ENCODE measurements around the gene USP3. TPM values are rescaled to one million over a fixed set of nuclear protein-coding genes. Genes with fewer than 3 reads are reported as not detected.

The USP3 gene
- total RNA-seq, 1 experiment from 2014 or later, result 36.6 TPM

DNA sequence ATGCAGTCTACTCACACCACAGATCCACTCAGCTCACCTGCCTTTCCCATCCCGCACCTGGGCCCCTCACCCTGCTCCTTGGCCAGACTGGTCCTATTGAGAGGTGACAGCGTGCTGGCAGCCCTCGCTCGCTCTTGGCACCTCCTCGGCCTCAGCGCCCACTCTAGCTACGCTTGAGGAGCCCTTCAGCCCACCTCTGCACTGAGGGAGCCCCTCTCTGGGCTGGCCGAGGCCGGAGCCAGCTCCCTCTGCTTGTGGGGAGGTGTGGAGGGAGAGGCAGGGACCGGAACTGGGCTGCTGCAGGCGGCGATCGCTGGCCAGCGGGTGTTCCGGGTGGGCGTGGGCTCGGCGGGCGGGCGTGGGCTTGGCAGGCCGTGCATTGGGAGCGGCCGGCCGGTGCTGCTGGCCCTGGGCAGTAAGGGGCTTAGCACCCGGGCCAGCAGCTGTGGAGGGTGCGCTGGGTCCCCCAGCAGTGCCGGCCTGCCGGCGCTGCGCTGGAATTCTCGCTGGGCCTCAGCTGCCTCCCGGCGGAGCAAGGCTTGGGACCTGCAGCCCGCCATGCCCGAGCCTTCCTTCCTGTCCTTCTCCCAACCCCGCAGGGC lies 45.5 kb upstream of the USP3 start (continued):
- TF ChIP-seq, protein P1, sequence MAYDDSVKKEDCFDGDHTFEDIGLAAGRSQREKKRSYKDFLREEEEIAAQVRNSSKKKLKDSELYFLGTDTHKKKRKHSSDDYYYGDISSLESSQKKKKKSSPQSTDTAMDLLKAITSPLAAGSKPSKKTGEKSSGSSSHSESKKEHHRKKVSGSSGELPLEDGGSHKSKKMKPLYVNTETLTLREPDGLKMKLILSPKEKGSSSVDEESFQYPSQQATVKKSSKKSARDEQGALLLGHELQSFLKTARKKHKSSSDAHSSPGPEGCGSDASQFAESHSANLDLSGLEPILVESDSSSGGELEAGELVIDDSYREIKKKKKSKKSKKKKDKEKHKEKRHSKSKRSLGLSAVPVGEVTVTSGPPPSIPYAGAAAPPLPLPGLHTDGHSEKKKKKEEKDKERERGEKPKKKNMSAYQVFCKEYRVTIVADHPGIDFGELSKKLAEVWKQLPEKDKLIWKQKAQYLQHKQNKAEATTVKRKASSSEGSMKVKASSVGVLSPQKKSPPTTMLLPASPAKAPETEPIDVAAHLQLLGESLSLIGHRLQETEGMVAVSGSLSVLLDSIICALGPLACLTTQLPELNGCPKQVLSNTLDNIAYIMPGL (CRISPR knock-in tag; IDR thresholded peaks at IDR 0.05), result no peak
- TF ChIP-seq, protein P2, sequence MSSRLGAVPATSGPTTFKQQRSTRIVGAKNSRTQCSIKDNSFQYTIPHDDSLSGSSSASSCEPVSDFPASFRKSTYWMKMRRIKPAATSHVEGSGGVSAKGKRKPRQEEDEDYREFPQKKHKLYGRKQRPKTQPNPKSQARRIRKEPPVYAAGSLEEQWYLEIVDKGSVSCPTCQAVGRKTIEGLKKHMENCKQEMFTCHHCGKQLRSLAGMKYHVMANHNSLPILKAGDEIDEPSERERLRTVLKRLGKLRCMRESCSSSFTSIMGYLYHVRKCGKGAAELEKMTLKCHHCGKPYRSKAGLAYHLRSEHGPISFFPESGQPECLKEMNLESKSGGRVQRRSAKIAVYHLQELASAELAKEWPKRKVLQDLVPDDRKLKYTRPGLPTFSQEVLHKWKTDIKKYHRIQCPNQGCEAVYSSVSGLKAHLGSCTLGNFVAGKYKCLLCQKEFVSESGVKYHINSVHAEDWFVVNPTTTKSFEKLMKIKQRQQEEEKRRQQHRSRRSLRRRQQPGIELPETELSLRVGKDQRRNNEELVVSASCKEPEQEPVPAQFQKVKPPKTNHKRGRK (CRISPR knock-in tag; IDR thresholded peaks at IDR 0.05; ENCODE audit: borderline replicate concordance), result no peak
- no peak for TF ChIP-seq ZNF263 (CRISPR knock-in tag; IDR thresholded peaks at IDR 0.05; ENCODE audit: low read depth)
- TF ChIP-seq ZNF396 (CRISPR knock-in tag; IDR thresholded peaks at IDR 0.05; ENCODE audit: borderline replicate concordance), result no peak
- no peak for TF ChIP-seq GRHL2 (CRISPR knock-in tag; IDR thresholded peaks at IDR 0.05; ENCODE audit: insufficient replicate concordance, severe bottlenecking)

DNA sequence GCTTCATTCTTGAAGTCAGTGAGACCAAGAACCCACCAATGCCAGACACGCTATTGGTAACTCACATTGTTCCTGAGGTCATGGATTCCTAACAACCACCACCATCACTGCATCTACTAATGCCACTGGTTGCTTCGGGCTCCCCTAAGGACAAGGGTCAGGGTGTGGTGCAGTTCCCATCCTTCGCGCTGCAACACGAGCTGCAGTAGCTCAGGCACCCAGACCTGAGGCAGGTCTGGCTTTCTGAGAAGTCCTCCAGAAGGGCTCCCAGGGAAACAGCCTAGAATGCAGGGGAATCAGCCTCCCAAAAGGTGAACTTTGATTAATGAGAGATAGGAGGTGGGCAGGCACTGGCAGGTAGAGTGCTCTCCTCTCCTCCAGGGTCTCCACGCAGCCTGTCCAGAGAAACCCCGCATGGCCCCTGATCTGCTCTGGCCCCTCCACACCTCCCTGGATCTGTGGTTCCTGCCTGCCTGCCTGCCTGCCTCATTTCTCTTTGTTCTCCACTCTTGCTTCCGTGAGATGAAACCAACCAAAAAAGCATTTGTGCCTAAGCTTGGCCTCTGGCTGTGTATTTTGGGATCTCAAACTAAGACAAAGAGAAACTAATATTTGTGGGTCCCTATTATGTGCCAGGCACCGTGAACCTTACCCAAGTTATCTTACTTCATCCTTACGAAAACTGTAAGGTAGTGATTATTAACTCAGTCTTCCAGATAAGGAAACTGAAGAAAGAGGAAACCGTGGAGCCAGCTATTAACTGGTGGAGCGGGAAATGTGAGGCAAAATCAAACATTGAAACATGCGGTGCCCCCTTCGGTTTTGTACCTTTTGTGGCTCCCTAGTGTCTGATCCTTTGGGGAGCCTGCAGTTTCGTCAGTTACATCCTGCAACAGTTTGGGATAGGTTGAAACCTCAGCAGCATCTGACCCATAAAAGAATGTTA lies 43.9 kb upstream of the USP3 start:
- H3K27ac Mint-ChIP-seq, result no peak overlapping the region

DNA sequence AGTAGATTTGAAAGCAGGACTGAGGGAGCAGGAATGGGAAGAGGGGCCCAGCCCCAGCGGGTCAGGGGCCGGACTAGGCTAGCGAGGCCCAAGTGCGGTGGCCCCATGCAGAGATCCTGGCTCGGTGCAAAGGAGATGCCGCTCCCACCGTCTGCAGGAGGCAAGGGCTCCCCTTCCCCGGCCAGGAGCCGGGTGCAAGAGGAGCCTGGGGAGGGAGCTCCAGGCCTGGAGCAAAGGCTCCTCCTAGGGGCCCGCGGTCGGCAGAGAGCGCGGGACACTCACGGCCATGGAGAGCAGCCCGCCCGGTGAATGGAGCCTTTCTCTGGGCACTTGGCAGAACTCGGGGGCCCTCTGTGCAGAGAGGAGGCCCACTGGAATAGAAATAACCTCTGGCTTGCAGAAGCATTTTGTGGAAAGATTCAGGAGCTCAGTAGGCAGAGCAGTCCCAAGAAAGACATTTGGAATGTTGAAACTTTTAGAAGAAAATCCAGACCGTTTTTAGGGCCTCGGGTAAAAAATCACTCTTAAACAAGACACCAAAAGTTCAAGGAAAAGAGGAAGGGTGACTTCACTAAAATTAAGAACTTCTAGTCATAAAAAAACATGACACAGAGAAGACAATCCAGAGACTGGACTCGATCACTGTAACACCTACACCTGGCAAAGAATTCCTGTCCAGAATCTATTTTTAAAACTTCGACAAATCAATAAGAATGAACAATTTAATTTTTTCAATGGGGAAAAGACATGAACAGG lies 43.0 kb upstream of the USP3 start:
- ChIA-PET CTCF (interaction anchor here (0.6 to 1.4 kb wide), 7 partner anchors 26 to 413 kb away, joined by 3 to 7 read pairs (median 3); no protein-coding TSS in a partner anchor), POLR2A (no interaction called here)
- Mint-ChIP-seq H3K9me3 (peaks cover 19% of the 10 kb centered on the region), H3K36me3 (peaks cover 23% of the 10 kb centered on the region), H3K4me3 (peak overlapping the region; percentile 51), H3K4me1 (peaks cover 18% of the 10 kb centered on the region), H3K27me3 (ENCODE audit: low read depth) (peaks cover 27% of the 10 kb centered on the region), H3K27ac (no peak overlapping the region)
- DNase-seq (ENCODE audit: low spot score) (peak; percentile 67), ATAC-seq (peak; percentile 95)
- TF ChIP-seq GABPB1 (CRISPR knock-in tag; IDR thresholded peaks at IDR 0.05) (no peak), NFYB (CRISPR knock-in tag; conservative IDR thresholded peaks at IDR 0.05; ENCODE audit: low read depth) (no peak), ELF4 (CRISPR knock-in tag; IDR thresholded peaks at IDR 0.05; ENCODE audit: low read depth) (no peak), HMGA2 (CRISPR knock-in tag; IDR thresholded peaks at IDR 0.05) (no peak), TEAD1 (CRISPR knock-in tag; IDR thresholded peaks at IDR 0.05) (0 out of 2 replicates have a peak, but pooled peaks have one; percentile 29)
- TF ChIP-seq, protein P3, sequence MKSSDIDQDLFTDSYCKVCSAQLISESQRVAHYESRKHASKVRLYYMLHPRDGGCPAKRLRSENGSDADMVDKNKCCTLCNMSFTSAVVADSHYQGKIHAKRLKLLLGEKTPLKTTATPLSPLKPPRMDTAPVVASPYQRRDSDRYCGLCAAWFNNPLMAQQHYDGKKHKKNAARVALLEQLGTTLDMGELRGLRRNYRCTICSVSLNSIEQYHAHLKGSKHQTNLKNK (CRISPR knock-in tag; IDR thresholded peaks at IDR 0.05), result no peak
- TF ChIP-seq, protein P4, sequence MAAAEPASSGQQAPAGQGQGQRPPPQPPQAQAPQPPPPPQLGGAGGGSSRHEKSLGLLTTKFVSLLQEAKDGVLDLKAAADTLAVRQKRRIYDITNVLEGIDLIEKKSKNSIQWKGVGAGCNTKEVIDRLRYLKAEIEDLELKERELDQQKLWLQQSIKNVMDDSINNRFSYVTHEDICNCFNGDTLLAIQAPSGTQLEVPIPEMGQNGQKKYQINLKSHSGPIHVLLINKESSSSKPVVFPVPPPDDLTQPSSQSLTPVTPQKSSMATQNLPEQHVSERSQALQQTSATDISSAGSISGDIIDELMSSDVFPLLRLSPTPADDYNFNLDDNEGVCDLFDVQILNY (CRISPR knock-in tag; IDR thresholded peaks at IDR 0.05), result no peak
- TF ChIP-seq, protein P1 (CRISPR knock-in tag; IDR thresholded peaks at IDR 0.05), result no peak
- TF ChIP-seq, protein P5, sequence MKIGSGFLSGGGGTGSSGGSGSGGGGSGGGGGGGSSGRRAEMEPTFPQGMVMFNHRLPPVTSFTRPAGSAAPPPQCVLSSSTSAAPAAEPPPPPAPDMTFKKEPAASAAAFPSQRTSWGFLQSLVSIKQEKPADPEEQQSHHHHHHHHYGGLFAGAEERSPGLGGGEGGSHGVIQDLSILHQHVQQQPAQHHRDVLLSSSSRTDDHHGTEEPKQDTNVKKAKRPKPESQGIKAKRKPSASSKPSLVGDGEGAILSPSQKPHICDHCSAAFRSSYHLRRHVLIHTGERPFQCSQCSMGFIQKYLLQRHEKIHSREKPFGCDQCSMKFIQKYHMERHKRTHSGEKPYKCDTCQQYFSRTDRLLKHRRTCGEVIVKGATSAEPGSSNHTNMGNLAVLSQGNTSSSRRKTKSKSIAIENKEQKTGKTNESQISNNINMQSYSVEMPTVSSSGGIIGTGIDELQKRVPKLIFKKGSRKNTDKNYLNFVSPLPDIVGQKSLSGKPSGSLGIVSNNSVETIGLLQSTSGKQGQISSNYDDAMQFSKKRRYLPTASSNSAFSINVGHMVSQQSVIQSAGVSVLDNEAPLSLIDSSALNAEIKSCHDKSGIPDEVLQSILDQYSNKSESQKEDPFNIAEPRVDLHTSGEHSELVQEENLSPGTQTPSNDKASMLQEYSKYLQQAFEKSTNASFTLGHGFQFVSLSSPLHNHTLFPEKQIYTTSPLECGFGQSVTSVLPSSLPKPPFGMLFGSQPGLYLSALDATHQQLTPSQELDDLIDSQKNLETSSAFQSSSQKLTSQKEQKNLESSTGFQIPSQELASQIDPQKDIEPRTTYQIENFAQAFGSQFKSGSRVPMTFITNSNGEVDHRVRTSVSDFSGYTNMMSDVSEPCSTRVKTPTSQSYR (CRISPR knock-in tag; IDR thresholded peaks at IDR 0.05), result 0 out of 2 replicates have a peak, but pooled peaks have one; percentile 64

More for the DNA sequence above, 43.9 kb upstream of the USP3 start:
- Mint-ChIP-seq H3K9me3 (peaks cover 19% of the 10 kb centered on the region), H3K4me3 (peak overlapping the region; percentile 51), H3K27me3 (ENCODE audit: low read depth) (peaks cover 27% of the 10 kb centered on the region), H3K4me1 (peaks cover 17% of the 10 kb centered on the region), H3K36me3 (peaks cover 23% of the 10 kb centered on the region)
- ChIA-PET POLR2A (no interaction called here), CTCF (interaction anchor here (0.6 to 1.4 kb wide), 7 partner anchors 27 to 139 kb away, joined by 3 to 7 read pairs (median 4); no protein-coding TSS in a partner anchor)
- TF ChIP-seq CBFB (CRISPR knock-in tag; IDR thresholded peaks at IDR 0.05; ENCODE audit: low read depth) (no peak), GTF2I (CRISPR knock-in tag; conservative IDR thresholded peaks at IDR 0.05) (no peak), FOXP1 (CRISPR knock-in tag; IDR thresholded peaks at IDR 0.05; ENCODE audit: borderline replicate concordance) (no peak), NR2C2 (CRISPR knock-in tag; IDR thresholded peaks at IDR 0.05) (no peak), ETV6 (CRISPR knock-in tag; IDR thresholded peaks at IDR 0.05) (no peak), FOXJ3 (CRISPR knock-in tag; IDR thresholded peaks at IDR 0.05; ENCODE audit: borderline replicate concordance) (no peak)
- TF ChIP-seq, protein P6, sequence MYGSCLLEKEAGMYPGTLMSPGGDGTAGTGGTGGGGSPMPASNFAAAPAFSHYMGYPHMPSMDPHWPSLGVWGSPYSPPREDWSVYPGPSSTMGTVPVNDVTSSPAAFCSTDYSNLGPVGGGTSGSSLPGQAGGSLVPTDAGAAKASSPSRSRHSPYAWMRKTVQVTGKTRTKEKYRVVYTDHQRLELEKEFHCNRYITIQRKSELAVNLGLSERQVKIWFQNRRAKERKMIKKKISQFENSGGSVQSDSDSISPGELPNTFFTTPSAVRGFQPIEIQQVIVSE (CRISPR knock-in tag; IDR thresholded peaks at IDR 0.05; ENCODE audit: borderline replicate concordance), result no peak
- TF ChIP-seq, protein P7, sequence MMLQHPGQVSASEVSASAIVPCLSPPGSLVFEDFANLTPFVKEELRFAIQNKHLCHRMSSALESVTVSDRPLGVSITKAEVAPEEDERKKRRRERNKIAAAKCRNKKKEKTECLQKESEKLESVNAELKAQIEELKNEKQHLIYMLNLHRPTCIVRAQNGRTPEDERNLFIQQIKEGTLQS (CRISPR knock-in tag; conservative IDR thresholded peaks at IDR 0.05), result no peak
- DNase-seq (ENCODE audit: low spot score), result no peak
- ATAC-seq, result no peak
